IMR-90 (cell line): Measurements from ENCODE around the gene FAM110C. TPM values are rescaled to one million over a fixed set of nuclear protein-coding genes. Genes with fewer than 3 reads are reported as not detected.

ENCODE experiments used
- ATAC-seq: fragments of 200-7000 bp; cut with Tn5 transposase; 2 replicates; pipeline ENCODE4 v1.9.1; 2020; ENCODE audit warnings: low read depth, mild to moderate bottlenecking, moderate library complexity
- BruUV-seq: library from RNA; stranded (reverse); fragments of 400-500 nt; replicated peaks from 2 replicates; lab custom pipeline; 2021; lab: Mats Ljungman, UMichigan
- CTCF ChIA-PET: fragments of 300-600 bp; formaldehyde crosslinking; extraction: SDS; loops from one replicate; lab custom pipeline; 2021; ENCODE audit warnings: antibody characterized with exemption; lab: Yijun Ruan, JAX
- POLR2A ChIA-PET: fragments of 300-600 bp; sonication (Branson Sonifier 250); formaldehyde crosslinking; loops from one replicate; lab custom pipeline; 2022; ENCODE audit warnings: antibody characterized with exemption; ENCODE audit not compliant: unreplicated experiment; lab: Charles Lee
- DNase-seq: peaks from one replicate; pipeline ENCODE4 v3.0.0; 2013
- H2AFZ ChIP-seq: replicated peaks from 2 replicates; pipeline ENCODE3; 2013; ENCODE audit warnings: low read length, mild to moderate bottlenecking; ENCODE audit not compliant: poor library complexity
- H2AK5ac ChIP-seq: 2 replicates; pipeline ENCODE4 v1.6.1; 2013; ENCODE audit warnings: low read depth, low read length, inconsistent platforms
- H2AK9ac ChIP-seq: replicated peaks from 2 replicates; pipeline ENCODE3; 2013; ENCODE audit warnings: mild to moderate bottlenecking, low read depth, low read length, moderate library complexity; ENCODE audit not compliant: poor library complexity
- H2BK120ac ChIP-seq: 2 replicates; pipeline ENCODE4 v1.6.1; 2013; ENCODE audit warnings: low read depth, low read length, inconsistent platforms
- H2BK15ac ChIP-seq: 3 replicates; pipeline ENCODE4 v1.6.1; 2013; ENCODE audit warnings: low read depth, low read length, inconsistent platforms
- H2BK20ac ChIP-seq: 2 replicates; pipeline ENCODE4 v1.6.1; 2013; ENCODE audit warnings: low read depth, mild to moderate bottlenecking, inconsistent platforms, low read length, moderate library complexity
- H2BK5ac ChIP-seq: 2 replicates; pipeline ENCODE4 v1.6.1; 2013; ENCODE audit warnings: mild to moderate bottlenecking, low read depth, low read length, inconsistent platforms; ENCODE audit not compliant: poor library complexity, severe bottlenecking
- H3K14ac ChIP-seq: replicated peaks from 2 replicates; pipeline ENCODE4 v1.6.1; 2013; ENCODE audit warnings: low read depth, low read length, inconsistent platforms
- H3K18ac ChIP-seq: 2 replicates; pipeline ENCODE4 v1.6.1; 2013; ENCODE audit warnings: low read depth, low read length, control low read depth
- H3K23ac ChIP-seq: 2 replicates; pipeline ENCODE4 v1.6.1; 2013; ENCODE audit warnings: low read depth, low read length, inconsistent platforms
- H3K27ac ChIP-seq: 2 replicates; pipeline ENCODE4 v1.5.1; 2013; ENCODE audit warnings: mild to moderate bottlenecking, control low read depth, low read length; ENCODE audit not compliant: insufficient read depth
- H3K27me3 ChIP-seq: 2 replicates; pipeline ENCODE4 v1.6.1; 2013; ENCODE audit warnings: low read length; ENCODE audit not compliant: control insufficient read depth, insufficient read depth
- H3K36me3 ChIP-seq: 2 replicates; pipeline ENCODE4 v1.6.1; 2013; ENCODE audit warnings: low read length, mixed read lengths; ENCODE audit not compliant: control insufficient read depth, insufficient read depth
- H3K4ac ChIP-seq: 2 replicates; pipeline ENCODE4 v1.6.1; 2013; ENCODE audit warnings: low read depth, low read length, inconsistent platforms
- H3K4me1 ChIP-seq: 2 replicates; pipeline ENCODE4 v1.6.1; 2013; ENCODE audit warnings: low read length, mixed read lengths; ENCODE audit not compliant: control insufficient read depth, insufficient read depth
- H3K4me2 ChIP-seq: 2 replicates; pipeline ENCODE4 v1.6.1; 2013; ENCODE audit warnings: low read depth, mild to moderate bottlenecking, control low read depth, low read length, moderate library complexity
- H3K4me3 ChIP-seq: 2 replicates; pipeline ENCODE4 v1.5.1; 2013; ENCODE audit warnings: low read depth, mild to moderate bottlenecking, control low read depth, low read length, moderate library complexity; ENCODE audit not compliant: insufficient read depth
- H3K56ac ChIP-seq: 2 replicates; pipeline ENCODE4 v1.6.1; 2013; ENCODE audit warnings: low read length, inconsistent platforms; ENCODE audit not compliant: insufficient read depth; ENCODE audit errors: extremely low read depth
- H3K79me1 ChIP-seq, 2 experiments: 2 replicates each; pipeline ENCODE4 v1.6.1; 2013; ENCODE audit warnings: low read length in 2 of 2, inconsistent platforms in 1 of 2, low read depth in 1 of 2
- H3K9ac ChIP-seq: 2 replicates; pipeline ENCODE4 v1.6.1; 2013; ENCODE audit warnings: low read depth, low read length, control low read depth
- H3K9me1 ChIP-seq: 2 replicates; pipeline ENCODE4 v1.6.1; 2013; ENCODE audit warnings: low read length, inconsistent platforms; ENCODE audit not compliant: insufficient read depth
- H3K9me3 ChIP-seq: 2 replicates; pipeline ENCODE4 v1.6.1; 2013; ENCODE audit warnings: low read length; ENCODE audit not compliant: control insufficient read depth, insufficient read depth
- H4K20me1 ChIP-seq: 2 replicates; pipeline ENCODE4 v1.6.1; 2013; ENCODE audit warnings: low read length, inconsistent platforms; ENCODE audit not compliant: insufficient read depth
- H4K5ac ChIP-seq: 2 replicates; pipeline ENCODE4 v1.6.1; 2013; ENCODE audit warnings: mild to moderate bottlenecking, low read depth, low read length, control low read depth
- H4K8ac ChIP-seq, 2 experiments: 2 replicates each; pipeline ENCODE4 v1.6.1; 2013; ENCODE audit warnings: low read depth in 2 of 2, low read length in 2 of 2, control low read depth in 1 of 2, inconsistent platforms in 1 of 2
- H4K91ac ChIP-seq: 2 replicates; pipeline ENCODE4 v1.6.1; 2013; ENCODE audit warnings: low read depth, low read length, inconsistent platforms; ENCODE audit not compliant: insufficient read depth
- BHLHE40 ChIP-seq: fragments of 150-350 bp; IDR thresholded peaks from 2 replicates; pipeline ENCODE4 v1.6.1; 2016; ENCODE audit warnings: mild to moderate bottlenecking, low read depth, low read length
- CEBPB ChIP-seq: IDR thresholded peaks from 2 replicates; pipeline ENCODE4 v1.6.1; 2012; ENCODE audit warnings: low read depth, low read length, improper control_type of control experiment
- CHD1 ChIP-seq: IDR thresholded peaks from 2 replicates; pipeline ENCODE4 v1.6.1; 2012; ENCODE audit warnings: low read depth, low read length, improper control_type of control experiment
- FOS ChIP-seq: fragments of 150-350 bp; IDR thresholded peaks from 2 replicates; pipeline ENCODE4 v1.6.1; 2016; ENCODE audit warnings: low read depth, low read length
- MAFK ChIP-seq: IDR thresholded peaks from 2 replicates; pipeline ENCODE4 v1.6.1; 2012; ENCODE audit warnings: low read depth, low read length, improper control_type of control experiment
- MAZ ChIP-seq: IDR thresholded peaks from 2 replicates; pipeline ENCODE4 v1.6.1; 2012; ENCODE audit warnings: low read depth, mild to moderate bottlenecking, low read length, improper control_type of control experiment, moderate library complexity, borderline replicate concordance
- MXI1 ChIP-seq: IDR thresholded peaks from 2 replicates; pipeline ENCODE4 v1.6.1; 2012; ENCODE audit warnings: low read depth, mild to moderate bottlenecking, low read length, moderate library complexity, borderline replicate concordance
- NFE2L2 ChIP-seq: fragments of 150-350 bp; IDR thresholded peaks from 2 replicates; pipeline ENCODE4 v1.6.1; 2016; ENCODE audit warnings: low read depth, mild to moderate bottlenecking, low read length
- POLR2A ChIP-seq: IDR thresholded peaks from 2 replicates; pipeline ENCODE4 v1.6.1; 2012; ENCODE audit warnings: mild to moderate bottlenecking, low read depth, low read length
- RAD21 ChIP-seq: IDR thresholded peaks from 2 replicates; pipeline ENCODE4 v1.6.1; 2012; ENCODE audit warnings: low read length, improper control_type of control experiment
- RCOR1 ChIP-seq: IDR thresholded peaks from 2 replicates; pipeline ENCODE4 v1.6.1; 2012; ENCODE audit warnings: mild to moderate bottlenecking, low read length, improper control_type of control experiment; ENCODE audit not compliant: insufficient replicate concordance
- RFX5 ChIP-seq: IDR thresholded peaks from 2 replicates; pipeline ENCODE4 v1.8.0; 2012; ENCODE audit warnings: low read depth, mild to moderate bottlenecking, low read length, moderate library complexity
- SMC3 ChIP-seq: fragments of 150-350 bp; IDR thresholded peaks from 2 replicates; pipeline ENCODE4 v1.6.1; 2016; ENCODE audit warnings: low read depth, mild to moderate bottlenecking, antibody characterized with exemption, low read length, moderate library complexity
- USF2 ChIP-seq: fragments of 150-350 bp; IDR thresholded peaks from 2 replicates; pipeline ENCODE4 v1.6.1; 2017; ENCODE audit warnings: mild to moderate bottlenecking, antibody characterized with exemption, low read length, low read depth
- WGBS, 2 experiments: methylation state at CpG; one replicate each; pipeline versions ENCODE4 v1.1.5 to v1.1.7; 2013; ENCODE audit warnings: missing lambda C conversion rate in 2 of 2; ENCODE audit not compliant: insufficient read length in 1 of 2; ENCODE audit errors: extremely low coverage in 2 of 2; 5-methylcytosine and 5-hydroxymethylcytosine counted together
- dilution Hi-C: fragments of 300-500 bp; cut with HindIII; formaldehyde crosslinking; loops from one replicate; pipeline ENCODE4 v1.14.3; 2018; ENCODE audit warnings: low sequenced_read_pairs; ENCODE audit not compliant: unreplicated experiment
- in situ Hi-C: fragments of 300-500 bp; cut with MboI; formaldehyde crosslinking; loops from 3 replicates; pipeline ENCODE4 v1.14.3; 2019; ENCODE audit warnings: low sequenced_read_pairs, inconsistent platforms, mixed read lengths
- intact Hi-C: fragments of 100-400 bp; cut with micrococcal nuclease; formaldehyde crosslinking; loops from 2 replicates; pipeline ENCODE4 v1.10.0; 2022
- polyA plus RNA-seq, 3 experiments: library from polyadenylated mRNA; depleted of rRNA; stranded (reverse); fragments of >200 nt; gene quantifications; 2 replicates each; pipeline ENCODE4 v1.2.3, GENCODE V29; 2012; ENCODE audit warnings: low replicate concordance in 1 of 3
- total RNA-seq: library from RNA; depleted of rRNA; stranded (reverse); fragments of >200 nt; gene quantifications from 2 replicates; pipeline ENCODE4 v1.2.3, GENCODE V29; 2012
- TF ChIP-seq, protein P1 (sequence below): conservative IDR thresholded peaks from 2 replicates; pipeline ENCODE4 v1.5.1; 2012; ENCODE audit warnings: mild to moderate bottlenecking, low read depth, low read length, improper control_type of control experiment
- TF ChIP-seq, protein P2 (sequence below): fragments of 150-350 bp; IDR thresholded peaks from 2 replicates; pipeline ENCODE4 v1.6.1; 2016; ENCODE audit warnings: low read depth, mild to moderate bottlenecking, low read length, moderate library complexity, borderline replicate concordance

The FAM110C gene
- total and polyA plus RNA-seq, 2 of the 4 experiments (the other 2 are of a cell fraction) = not detected

GRCh38 chr2:10222-10875 is 36.0 kb downstream of the FAM110C start:
- Histone ChIP-seq H2AFZ (no peak overlapping the region), H3K14ac (no peak overlapping the region), H3K9me1 (no peaks in the 10 kb centered on the region), H2BK20ac (no peak overlapping the region), H3K4me2 (no peak overlapping the region), H2AK9ac (no peak overlapping the region), H4K20me1 (no peaks in the 10 kb centered on the region), H2BK5ac (no peak overlapping the region), H3K56ac (no peak overlapping the region), H3K18ac (no peak overlapping the region), H4K91ac (no peak overlapping the region), H3K27me3 (no peaks in the 10 kb centered on the region), H3K79me1 (no peaks in the 10 kb centered on the region), H3K9me3 (no peaks in the 10 kb centered on the region), H2AK5ac (no peak overlapping the region), H3K4ac (no peak overlapping the region), H4K8ac (no peak overlapping the region), H2BK15ac (no peak overlapping the region), H2BK120ac (no peak overlapping the region), H3K4me1 (no peaks in the 10 kb centered on the region), H3K36me3 (no peaks in the 10 kb centered on the region), H3K27ac (no peak overlapping the region), H3K23ac (no peak overlapping the region), H3K9ac (no peak overlapping the region), H4K5ac (no peak overlapping the region), H3K4me3 (no peak overlapping the region)
- ChIA-PET POLR2A (no interaction called here), CTCF (no interaction called here)
- dilution Hi-C loops (no loop called here), in situ Hi-C loops (no loop called here), intact Hi-C loops (no loop called here)
- DNase-seq (no peak), ATAC-seq (no peak)
- no peak for TF ChIP-seq RCOR1
- TF ChIP-seq USF2 = no peak
- TF ChIP-seq MAFK = no peak
- no peak for TF ChIP-seq MXI1
- TF ChIP-seq, protein P1, sequence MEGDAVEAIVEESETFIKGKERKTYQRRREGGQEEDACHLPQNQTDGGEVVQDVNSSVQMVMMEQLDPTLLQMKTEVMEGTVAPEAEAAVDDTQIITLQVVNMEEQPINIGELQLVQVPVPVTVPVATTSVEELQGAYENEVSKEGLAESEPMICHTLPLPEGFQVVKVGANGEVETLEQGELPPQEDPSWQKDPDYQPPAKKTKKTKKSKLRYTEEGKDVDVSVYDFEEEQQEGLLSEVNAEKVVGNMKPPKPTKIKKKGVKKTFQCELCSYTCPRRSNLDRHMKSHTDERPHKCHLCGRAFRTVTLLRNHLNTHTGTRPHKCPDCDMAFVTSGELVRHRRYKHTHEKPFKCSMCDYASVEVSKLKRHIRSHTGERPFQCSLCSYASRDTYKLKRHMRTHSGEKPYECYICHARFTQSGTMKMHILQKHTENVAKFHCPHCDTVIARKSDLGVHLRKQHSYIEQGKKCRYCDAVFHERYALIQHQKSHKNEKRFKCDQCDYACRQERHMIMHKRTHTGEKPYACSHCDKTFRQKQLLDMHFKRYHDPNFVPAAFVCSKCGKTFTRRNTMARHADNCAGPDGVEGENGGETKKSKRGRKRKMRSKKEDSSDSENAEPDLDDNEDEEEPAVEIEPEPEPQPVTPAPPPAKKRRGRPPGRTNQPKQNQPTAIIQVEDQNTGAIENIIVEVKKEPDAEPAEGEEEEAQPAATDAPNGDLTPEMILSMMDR = no peak
- no peak for TF ChIP-seq BHLHE40
- TF ChIP-seq POLR2A = no peak
- no peak for TF ChIP-seq RAD21
- no peak for TF ChIP-seq NFE2L2
- no peak for TF ChIP-seq RFX5
- no peak for TF ChIP-seq MAZ
- TF ChIP-seq CEBPB = no peak
- TF ChIP-seq, protein P2, sequence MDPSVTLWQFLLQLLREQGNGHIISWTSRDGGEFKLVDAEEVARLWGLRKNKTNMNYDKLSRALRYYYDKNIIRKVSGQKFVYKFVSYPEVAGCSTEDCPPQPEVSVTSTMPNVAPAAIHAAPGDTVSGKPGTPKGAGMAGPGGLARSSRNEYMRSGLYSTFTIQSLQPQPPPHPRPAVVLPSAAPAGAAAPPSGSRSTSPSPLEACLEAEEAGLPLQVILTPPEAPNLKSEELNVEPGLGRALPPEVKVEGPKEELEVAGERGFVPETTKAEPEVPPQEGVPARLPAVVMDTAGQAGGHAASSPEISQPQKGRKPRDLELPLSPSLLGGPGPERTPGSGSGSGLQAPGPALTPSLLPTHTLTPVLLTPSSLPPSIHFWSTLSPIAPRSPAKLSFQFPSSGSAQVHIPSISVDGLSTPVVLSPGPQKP = no peak
- TF ChIP-seq CHD1 = no peak
- no peak for TF ChIP-seq FOS
- TF ChIP-seq SMC3 = no peak
- 75 to 100% methylated on average over 6 to 11 of the region's 42 CpGs for WGBS, 2 experiments
- BruUV-seq = no TSS peak
